Measurements from ENCODE around the gene KLF5.

DNA sequence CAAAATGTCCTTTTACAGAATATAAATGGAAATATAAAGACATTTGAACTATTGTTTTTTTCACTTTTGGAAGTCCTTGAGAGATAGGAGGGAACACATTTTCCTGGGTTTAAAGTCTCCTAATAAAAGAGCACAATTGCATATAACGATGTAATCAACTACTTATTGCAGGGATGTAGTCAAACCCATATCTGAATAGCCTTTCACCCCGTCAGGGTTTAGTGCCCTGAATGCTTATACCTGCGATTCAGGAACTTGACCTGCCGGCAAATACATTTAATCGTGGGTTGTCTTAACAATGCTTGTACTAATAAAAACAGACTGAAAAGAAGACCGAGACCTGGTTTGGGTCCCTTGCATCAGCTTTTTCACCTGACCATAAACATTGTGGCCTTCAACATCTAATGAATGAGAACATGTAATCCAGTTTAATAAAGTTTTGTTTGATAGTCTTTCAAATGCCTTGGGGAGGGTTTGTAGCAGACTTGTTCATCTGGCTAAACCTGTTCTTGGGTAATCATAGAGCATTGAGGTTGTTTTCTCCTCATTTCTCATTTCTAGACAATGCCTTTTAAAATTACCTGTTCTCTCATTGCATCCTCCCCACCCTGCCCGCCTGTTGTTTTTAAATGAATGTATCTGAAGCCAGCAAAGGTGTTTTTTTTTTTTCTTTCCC, 7.0 kb downstream of the KLF5 start:
- TF ChIP-seq CTCF (IDR thresholded peaks at IDR 0.05) (peak in 1 of 7 experiments; percentile 1), POLR2A (IDR thresholded peaks at IDR 0.05) (no peak)

All from body of pancreas (tissue), 4 donors.